Karpas-422 (cell line): ENCODE measurements around the gene SPATA20. TPM values are rescaled to one million over a fixed set of nuclear protein-coding genes. Genes with fewer than 3 reads are reported as not detected.

Source experiments
- DNase-seq: peaks from one replicate; pipeline ENCODE4 v3.0.0-alpha.2; 2015
- H2AFZ ChIP-seq: fragments of 200-600 bp; sonication (generic); 2 replicates; pipeline ENCODE4 v1.6.1; 2014; ENCODE audit warnings: antibody characterized with exemption, low read length, mixed read lengths
- H3K27ac ChIP-seq: fragments of 200-600 bp; sonication (generic); 2 replicates; pipeline ENCODE4 v1.5.1; 2014; ENCODE audit warnings: mild to moderate bottlenecking, low read length, moderate library complexity
- H3K27me3 ChIP-seq: fragments of 200-600 bp; sonication (generic); 2 replicates; pipeline ENCODE4 v1.6.1; 2014; ENCODE audit warnings: low read length, mixed read lengths
- H3K36me3 ChIP-seq: fragments of 200-600 bp; sonication (generic); 2 replicates; pipeline ENCODE4 v1.6.1; 2014; ENCODE audit warnings: low read length, mixed read lengths; ENCODE audit not compliant: insufficient read depth
- H3K4me1 ChIP-seq: fragments of 200-600 bp; sonication (generic); 2 replicates; pipeline ENCODE4 v1.6.1; 2014; ENCODE audit warnings: mild to moderate bottlenecking, low read length, mixed read lengths
- H3K4me2 ChIP-seq: fragments of 200-600 bp; sonication (generic); 2 replicates; pipeline ENCODE4 v1.6.1; 2014; ENCODE audit warnings: low read length, low read depth, mild to moderate bottlenecking; ENCODE audit not compliant: poor library complexity, severe bottlenecking
- H3K4me3 ChIP-seq: fragments of 200-600 bp; sonication (generic); 2 replicates; pipeline ENCODE4 v1.5.1; 2014; ENCODE audit warnings: mild to moderate bottlenecking, antibody characterized with exemption, low read length, mixed read lengths
- H3K79me2 ChIP-seq: fragments of 200-600 bp; sonication (generic); 2 replicates; pipeline ENCODE4 v1.6.1; 2014; ENCODE audit warnings: mild to moderate bottlenecking, low read length, mixed read lengths
- H3K9ac ChIP-seq: fragments of 200-600 bp; sonication (generic); 2 replicates; pipeline ENCODE4 v1.6.0; 2014; ENCODE audit warnings: low read length
- H3K9me2 ChIP-seq: fragments of 200-600 bp; sonication (generic), shearing (Covaris generic); replicated peaks from 2 replicates; pipeline ENCODE4 v1.6.0; 2014; ENCODE audit warnings: mild to moderate bottlenecking, low read length, moderate library complexity; ENCODE audit not compliant: insufficient read depth
- H3K9me3 ChIP-seq: fragments of 300-700, 200-600 bp; sonication (generic); 2 replicates; pipeline ENCODE4 v1.6.1; 2014; ENCODE audit warnings: low read length, mixed read lengths
- H4K20me1 ChIP-seq: fragments of 200-600 bp; sonication (generic); 2 replicates; pipeline ENCODE4 v1.6.1; 2014; ENCODE audit warnings: mild to moderate bottlenecking, antibody characterized with exemption, low read length, low read depth; ENCODE audit not compliant: insufficient read depth
- total RNA-seq: library from RNA; depleted of rRNA; stranded (reverse); fragments of >200 nt; shearing (Covaris generic); gene quantifications from 2 replicates; pipeline ENCODE4 v1.2.3, GENCODE V29; 2014; ENCODE audit warnings: low replicate concordance; rRNA removed

SPATA20 gene
- total RNA-seq, result 38.8 and 76.8 TPM in 2 replicates

GRCh38 chr17:50547035-50547735 is at the start of gene SPATA20:
Gene SPATA20, plus strand, starts transcription at chr17:50547174. Its CDS starts 35 bp downstream, at chr17:50547209.
- Histone ChIP-seq H3K4me3 (peak within 1 kb of the TSS; percentile 92), H2AFZ (peak within 1 kb of the TSS; percentile 75; the same call in 1 of the 2 replicates), H3K79me2 (peaks cover 6% of the 10 kb centered on the region; the same call in 1 of the 2 replicates), H3K27me3 (no peaks in the 10 kb centered on the region), H3K9me2 (no peaks in the 10 kb centered on the region), H3K4me2 (peak within 1 kb of the TSS; percentile 94), H3K27ac (no peak within 1 kb of the TSS), H3K9ac (peak within 1 kb of the TSS; percentile 84), H3K36me3 (no peaks in the 10 kb centered on the region), H3K9me3 (no peaks in the 10 kb centered on the region), H3K4me1 (peaks cover 18% of the 10 kb centered on the region), H4K20me1 (no peaks in the 10 kb centered on the region)
- DNase-seq, result peak; percentile 97

- DNase-seq, result no peak
- Histone ChIP-seq H3K36me3 (no peaks in the 10 kb centered on the region), H3K4me1 (peaks cover 7% of the 10 kb centered on the region), H3K4me2 (no peak overlapping the region), H3K9me3 (no peaks in the 10 kb centered on the region), H3K4me3 (no peak overlapping the region), H2AFZ (no peak overlapping the region), H4K20me1 (no peaks in the 10 kb centered on the region), H3K27ac (no peak overlapping the region), H3K9me2 (no peaks in the 10 kb centered on the region), H3K27me3 (no peaks in the 10 kb centered on the region), H3K9ac (no peak overlapping the region), H3K79me2 (no peaks in the 10 kb centered on the region)
These were observed 48.7 kb upstream of the SPATA20 start for GRCh38 chr17:50498021-50498874.

- Histone ChIP-seq H3K9ac (no peak overlapping the region), H2AFZ (no peak overlapping the region), H3K36me3 (no peaks in the 10 kb centered on the region), H3K9me2 (no peaks in the 10 kb centered on the region), H3K9me3 (no peaks in the 10 kb centered on the region), H3K4me2 (no peak overlapping the region), H4K20me1 (no peaks in the 10 kb centered on the region), H3K27ac (no peak overlapping the region), H3K4me3 (no peak overlapping the region), H3K79me2 (no peaks in the 10 kb centered on the region), H3K4me1 (peaks cover 7% of the 10 kb centered on the region), H3K27me3 (no peaks in the 10 kb centered on the region)
- no peak for DNase-seq
These were observed 47.7 kb upstream of the SPATA20 start for GRCh38 chr17:50499270-50499669.

GRCh38 chr17:50499721-50500120 is 47.3 kb upstream of the SPATA20 start:
- no peaks in the 10 kb centered on the region for H3K9me3 ChIP-seq
- no peaks in the 10 kb centered on the region for H3K9me2 ChIP-seq
- H3K4me2 ChIP-seq, result no peak overlapping the region
- H2AFZ ChIP-seq, result no peak overlapping the region
- H3K79me2 ChIP-seq, result no peaks in the 10 kb centered on the region
- no peaks in the 10 kb centered on the region for H3K27me3 ChIP-seq
- H4K20me1 ChIP-seq, result no peaks in the 10 kb centered on the region
- DNase-seq, result no peak
- H3K4me1 ChIP-seq, result peaks cover 5% of the 10 kb centered on the region
- no peak overlapping the region for H3K27ac ChIP-seq
- no peak overlapping the region for H3K9ac ChIP-seq
- H3K4me3 ChIP-seq, result no peak overlapping the region
- H3K36me3 ChIP-seq, result no peaks in the 10 kb centered on the region

GRCh38 chr17:50501054-50501453 is 45.9 kb upstream of the SPATA20 start:
- no peak overlapping the region for H3K27ac ChIP-seq
- H3K36me3 ChIP-seq, result no peaks in the 10 kb centered on the region
- no peaks in the 10 kb centered on the region for H3K79me2 ChIP-seq
- H3K4me1 ChIP-seq, result no peaks in the 10 kb centered on the region
- peak; percentile 75 for DNase-seq
- no peaks in the 10 kb centered on the region for H3K27me3 ChIP-seq
- H3K4me2 ChIP-seq, result no peak overlapping the region
- H4K20me1 ChIP-seq, result no peaks in the 10 kb centered on the region
- H3K9ac ChIP-seq, result no peak overlapping the region
- no peak overlapping the region for H2AFZ ChIP-seq
- H3K4me3 ChIP-seq, result no peak overlapping the region
- no peaks in the 10 kb centered on the region for H3K9me2 ChIP-seq
- no peaks in the 10 kb centered on the region for H3K9me3 ChIP-seq

GRCh38 chr17:50502301-50502990 is 44.5 kb upstream of the SPATA20 start:
- Histone ChIP-seq H3K9me2 (no peaks in the 10 kb centered on the region), H2AFZ (no peak overlapping the region), H3K9me3 (no peaks in the 10 kb centered on the region), H4K20me1 (no peaks in the 10 kb centered on the region), H3K4me3 (no peak overlapping the region), H3K27ac (no peak overlapping the region), H3K36me3 (no peaks in the 10 kb centered on the region), H3K27me3 (no peaks in the 10 kb centered on the region), H3K79me2 (no peaks in the 10 kb centered on the region), H3K9ac (no peak overlapping the region), H3K4me2 (no peak overlapping the region), H3K4me1 (no peaks in the 10 kb centered on the region)
- DNase-seq, result no peak

- 0 out of 2 replicates have a peak overlapping the region, but pooled peaks have one; percentile 16 for H3K9ac ChIP-seq
- no peak overlapping the region for H2AFZ ChIP-seq
- H3K4me1 ChIP-seq, result peaks cover 15% of the 10 kb centered on the region
- no peaks in the 10 kb centered on the region for H3K9me2 ChIP-seq
- H3K27me3 ChIP-seq, result no peaks in the 10 kb centered on the region
- H3K27ac ChIP-seq, result no peak overlapping the region
- H3K79me2 ChIP-seq, result no peaks in the 10 kb centered on the region
- no peaks in the 10 kb centered on the region for H4K20me1 ChIP-seq
- H3K4me2 ChIP-seq, result no peak overlapping the region
- no peak for DNase-seq
- no peaks in the 10 kb centered on the region for H3K36me3 ChIP-seq
- H3K9me3 ChIP-seq, result no peaks in the 10 kb centered on the region
- H3K4me3 ChIP-seq, result no peak overlapping the region
These were observed 41.3 kb upstream of the SPATA20 start for GRCh38 chr17:50505591-50506130.
